ENCODE data around the gene CCDC141. TPM values are rescaled to one million over a fixed set of nuclear protein-coding genes. Genes with fewer than 3 reads are reported as not detected.

Gene CCDC141
- total RNA-seq, 2 experiments from 2014 or later: 30.6 to 31.5 TPM

- H3K36me3 ChIP-seq (ENCODE audit: insufficient read depth, low read length): no peaks in the 10 kb centered on the region
- H3K27me3 Mint-ChIP-seq: no peaks in the 10 kb centered on the region
- no peak overlapping the region for H3K4me3 ChIP-seq (ENCODE audit: low read length)
- DNase-seq: no peak
- POLR2A ChIA-PET: no interaction called here
- H3K4me1 ChIP-seq (ENCODE audit: insufficient read depth, low read length): no peaks in the 10 kb centered on the region
- H3K27ac Mint-ChIP-seq: no peak overlapping the region
- no peak overlapping the region for H3K4me3 Mint-ChIP-seq
- ATAC-seq (ENCODE audit: poor library complexity): no peak
- H3K27me3 ChIP-seq (ENCODE audit: control insufficient read depth in 1 of 2, insufficient read depth in 2 of 2, low read length in 2 of 2): no peaks in the 10 kb centered on the region
- H3K9me3 Mint-ChIP-seq: peaks cover 29% of the 10 kb centered on the region
- H3K27ac ChIP-seq (ENCODE audit: low read depth in 1 of 2, low read length in 2 of 2): no peak overlapping the region
- H3K4me1 Mint-ChIP-seq (ENCODE audit: low read depth): no peaks in the 10 kb centered on the region
- TF ChIP-seq CTCF (IDR thresholded peaks at IDR 0.05): no peak
- H3K36me3 Mint-ChIP-seq (ENCODE audit: low read depth): peaks cover 75% of the 10 kb centered on the region
- intact Hi-C loops (cut with DNase I, micrococcal nuclease): no loop called here
- CTCF ChIA-PET: no interaction called here
- H3K9me3 ChIP-seq (ENCODE audit: control insufficient read depth in 1 of 2, insufficient read depth in 1 of 2, low read length in 2 of 2): no peaks in the 10 kb centered on the region
Observed at GRCh38 chr2:178934571-178934970, 115.4 kb downstream of the CCDC141 start.

- ChIA-PET CTCF (no interaction called here), POLR2A (no interaction called here)
- Mint-ChIP-seq H3K9me3 (peaks cover 28% of the 10 kb centered on the region), H3K4me1 (ENCODE audit: low read depth) (no peaks in the 10 kb centered on the region), H3K4me3 (no peak overlapping the region), H3K27ac (no peak overlapping the region), H3K27me3 (no peaks in the 10 kb centered on the region), H3K36me3 (ENCODE audit: low read depth) (peaks cover 65% of the 10 kb centered on the region)
- intact Hi-C loops (cut with DNase I, micrococcal nuclease): no loop called here
- ATAC-seq (ENCODE audit: poor library complexity): no peak
- Histone ChIP-seq H3K4me1 (ENCODE audit: insufficient read depth, low read length) (no peaks in the 10 kb centered on the region), H3K4me3 (ENCODE audit: low read length) (no peak overlapping the region), H3K36me3 (ENCODE audit: insufficient read depth, low read length) (no peaks in the 10 kb centered on the region), H3K27ac (ENCODE audit: low read depth in 1 of 2, low read length in 2 of 2) (no peak overlapping the region), H3K27me3 (ENCODE audit: control insufficient read depth in 1 of 2, insufficient read depth in 2 of 2, low read length in 2 of 2) (no peaks in the 10 kb centered on the region), H3K9me3 (ENCODE audit: control insufficient read depth in 1 of 2, insufficient read depth in 1 of 2, low read length in 2 of 2) (no peaks in the 10 kb centered on the region)
- no peak for DNase-seq
- TF ChIP-seq CTCF (IDR thresholded peaks at IDR 0.05): no peak
Observed at GRCh38 chr2:178933493-178933892, 116.4 kb downstream of the CCDC141 start.

- Mint-ChIP-seq H3K27ac (no peak overlapping the region), H3K4me1 (ENCODE audit: low read depth) (no peaks in the 10 kb centered on the region), H3K9me3 (peaks cover 4% of the 10 kb centered on the region), H3K27me3 (no peaks in the 10 kb centered on the region), H3K4me3 (no peak overlapping the region), H3K36me3 (ENCODE audit: low read depth) (peaks cover 42% of the 10 kb centered on the region)
- Histone ChIP-seq H3K9me3 (ENCODE audit: control insufficient read depth in 1 of 2, insufficient read depth in 1 of 2, low read length in 2 of 2) (no peaks in the 10 kb centered on the region), H3K4me1 (ENCODE audit: insufficient read depth, low read length) (no peaks in the 10 kb centered on the region), H3K4me3 (ENCODE audit: low read length) (no peak overlapping the region), H3K27me3 (ENCODE audit: control insufficient read depth in 1 of 2, insufficient read depth in 2 of 2, low read length in 2 of 2) (no peaks in the 10 kb centered on the region), H3K27ac (ENCODE audit: low read depth in 1 of 2, low read length in 2 of 2) (no peak overlapping the region), H3K36me3 (ENCODE audit: insufficient read depth, low read length) (no peaks in the 10 kb centered on the region)
- ChIA-PET POLR2A (no interaction called here), CTCF (no interaction called here)
- DNase-seq (no peak), ATAC-seq (ENCODE audit: poor library complexity) (no peak)
- no peak for TF ChIP-seq CTCF (IDR thresholded peaks at IDR 0.05)
- intact Hi-C loops (cut with DNase I, micrococcal nuclease): no loop called here
Observed at GRCh38 chr2:178928077-178928476, 121.9 kb downstream of the CCDC141 start.
